ENCODE measurements around the gene GJD2.

GJD2 gene

DNA sequence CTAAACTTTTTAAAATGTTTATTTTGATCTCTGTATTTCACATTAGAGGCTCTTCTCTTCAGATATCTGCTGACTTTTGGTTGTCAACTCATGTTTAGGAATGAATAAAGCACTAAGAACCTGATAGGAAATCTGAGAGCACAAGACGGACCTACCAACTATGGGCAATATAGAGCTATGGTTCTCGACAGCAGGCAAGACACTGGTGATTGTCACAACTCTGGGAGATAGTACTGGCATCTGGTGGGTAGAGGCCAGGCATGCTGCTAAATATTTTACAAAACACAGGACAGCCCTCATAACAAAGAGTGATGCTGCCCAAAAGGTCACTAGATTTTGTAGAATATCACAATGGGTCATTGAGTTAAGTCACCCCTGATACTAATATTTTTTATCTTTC, 17.5 kb upstream of the GJD2 start:
- DNase-seq, result no peak

DNA sequence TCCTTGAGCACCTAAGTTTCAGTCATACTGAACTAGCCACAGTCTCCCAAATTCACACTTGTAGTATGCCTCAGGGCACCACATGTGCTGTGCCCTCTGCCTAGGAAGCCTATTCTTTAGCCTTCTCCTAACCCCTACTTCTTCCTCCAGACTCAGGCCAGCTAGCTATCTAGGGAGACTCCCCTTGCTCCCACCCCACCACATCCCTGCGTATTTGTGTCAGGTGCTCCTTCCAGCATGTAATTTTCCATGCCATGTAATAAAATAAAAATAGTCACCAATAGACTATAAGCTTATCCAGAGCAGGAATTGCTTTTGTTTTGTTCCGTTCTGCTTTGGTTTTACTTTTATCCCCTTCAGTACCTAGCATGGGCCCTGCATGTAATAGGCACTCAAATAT, 14.9 kb upstream of the GJD2 start:
- no peak for DNase-seq

DNA sequence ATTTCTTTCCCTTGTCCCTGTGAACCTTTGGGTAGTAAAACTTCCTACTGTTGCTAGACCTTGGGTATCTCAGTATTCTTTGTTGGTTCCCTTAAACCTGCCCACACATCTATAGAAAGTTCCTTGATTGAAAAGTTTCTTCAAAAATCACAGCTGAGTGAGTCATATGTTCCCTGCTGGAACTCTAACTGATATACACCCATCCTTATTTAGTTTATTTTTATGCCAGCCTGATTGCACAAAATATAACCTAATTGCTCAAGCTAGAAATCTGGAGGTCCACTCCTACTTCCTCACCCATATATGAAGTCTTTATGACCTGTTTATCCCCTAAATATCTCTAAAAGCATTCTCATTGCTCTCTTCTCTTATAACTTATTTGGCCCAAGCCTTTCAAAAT, 13.7 kb upstream of the GJD2 start:
- DNase-seq, result no peak

DNA sequence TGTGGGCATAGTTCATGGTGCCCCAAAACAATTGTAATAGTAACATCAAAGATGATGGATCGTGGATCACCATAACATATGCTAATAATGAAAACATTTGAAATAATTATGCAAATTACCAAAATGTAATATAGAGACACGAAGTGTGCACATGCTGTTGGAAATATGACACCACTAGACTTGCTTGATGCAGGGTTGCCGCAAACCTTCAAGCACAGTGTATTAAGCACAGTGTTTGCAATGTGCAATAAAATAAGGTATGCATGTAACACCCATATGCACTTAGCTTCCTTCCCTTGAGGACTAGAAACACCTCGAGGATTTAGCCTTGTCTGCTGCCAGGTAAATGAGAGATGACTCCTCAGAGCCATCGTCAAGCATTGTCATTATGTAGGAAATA, 10.9 kb upstream of the GJD2 start:
- no peak for DNase-seq

DNA sequence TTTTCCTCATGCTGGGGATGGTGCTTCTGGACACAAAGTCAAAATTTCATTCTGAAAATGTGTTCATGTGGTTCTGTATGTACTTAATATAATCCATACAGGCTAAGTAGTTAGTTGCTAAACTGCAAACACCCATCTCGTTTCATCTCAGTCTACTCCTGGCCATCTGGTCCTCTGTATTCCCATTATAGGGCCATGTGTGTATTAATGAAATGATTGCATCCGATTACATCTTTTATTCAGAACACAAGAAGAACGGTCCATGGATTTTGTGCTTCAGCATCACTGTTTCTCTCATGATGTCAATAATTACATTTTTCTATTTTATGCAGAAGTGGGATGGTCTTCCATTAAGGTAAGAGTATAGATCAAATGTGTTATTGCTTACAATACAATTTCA, 6.1 kb upstream of the GJD2 start:
- no peak for DNase-seq

DNA sequence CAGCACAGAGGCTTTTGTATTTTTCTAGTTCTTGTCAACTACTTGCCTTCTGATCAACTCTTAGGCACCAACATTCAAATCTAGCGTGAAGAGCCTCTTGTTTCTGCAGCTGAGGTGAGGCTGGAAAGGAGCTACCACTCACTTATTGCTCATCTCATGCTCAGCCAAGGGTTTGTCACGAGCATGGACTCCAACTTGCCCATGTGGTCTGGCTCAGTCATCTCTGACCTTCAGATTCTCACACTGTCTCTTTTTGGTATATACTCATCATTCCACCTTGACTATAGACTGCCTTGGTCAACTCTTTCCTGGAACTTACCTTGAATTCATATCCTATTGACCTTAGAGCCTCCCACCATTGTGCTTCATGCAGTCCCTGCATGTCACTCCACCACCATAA, 5.2 kb upstream of the GJD2 start:
- no peak for DNase-seq

DNA sequence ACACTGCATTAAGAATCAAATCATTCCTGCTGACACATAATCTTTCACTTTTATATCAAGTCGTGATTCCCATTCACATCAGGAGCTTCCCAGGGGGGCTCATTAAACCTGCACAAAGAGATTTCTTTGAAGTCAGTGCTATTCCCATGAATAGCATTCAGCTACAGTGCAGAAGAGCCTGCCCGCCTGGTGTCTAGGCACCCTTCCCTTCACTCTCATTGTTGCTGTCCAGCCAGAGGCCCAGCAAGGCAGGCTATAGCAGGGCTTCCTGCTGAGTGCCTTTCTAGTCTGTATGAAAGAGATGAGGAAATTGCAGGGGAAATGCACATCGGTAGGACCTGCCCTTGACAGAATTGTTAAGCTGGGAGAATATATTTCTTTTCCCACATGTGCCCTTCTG, 4.5 kb upstream of the GJD2 start:
- DNase-seq, result no peak

DNA sequence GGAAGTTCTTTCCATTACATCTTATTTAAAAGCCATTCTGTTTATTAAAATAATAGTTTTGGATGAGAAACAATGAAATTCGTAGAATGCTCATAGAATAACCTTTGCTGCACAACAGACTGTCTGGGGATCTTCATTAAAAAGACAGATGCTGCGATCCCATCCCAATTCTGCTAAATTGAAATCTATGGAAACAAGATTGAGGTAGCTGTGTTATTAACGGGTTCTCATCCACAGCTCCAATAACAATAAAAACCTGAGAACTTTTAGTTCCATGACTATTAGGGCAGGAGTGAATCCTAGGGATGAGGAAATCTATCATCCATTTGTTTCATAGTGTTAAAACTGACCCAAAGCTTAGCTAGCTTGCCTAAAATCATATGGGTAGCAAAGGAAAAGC, 2.5 kb upstream of the GJD2 start:
- no peak for DNase-seq

DNA sequence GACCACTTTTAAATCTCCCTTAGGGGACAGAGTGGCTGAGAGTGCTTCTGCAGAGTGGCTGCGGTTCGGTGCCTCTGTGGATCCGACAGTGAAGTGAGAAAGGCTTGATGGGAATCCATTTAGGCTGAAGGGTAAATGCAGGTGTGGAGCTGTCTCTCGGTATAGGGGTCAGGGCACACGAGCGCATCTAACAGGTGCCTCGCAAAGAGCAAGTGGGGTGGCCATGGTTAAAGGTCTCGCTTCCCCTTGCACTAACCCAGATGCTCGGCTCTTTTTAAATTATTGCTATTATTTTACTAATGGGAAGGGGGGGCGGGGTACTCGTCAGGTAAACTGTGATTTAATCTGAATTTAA, 598 bp upstream of the GJD2 start:
- DNase-seq, result no peak

DNA sequence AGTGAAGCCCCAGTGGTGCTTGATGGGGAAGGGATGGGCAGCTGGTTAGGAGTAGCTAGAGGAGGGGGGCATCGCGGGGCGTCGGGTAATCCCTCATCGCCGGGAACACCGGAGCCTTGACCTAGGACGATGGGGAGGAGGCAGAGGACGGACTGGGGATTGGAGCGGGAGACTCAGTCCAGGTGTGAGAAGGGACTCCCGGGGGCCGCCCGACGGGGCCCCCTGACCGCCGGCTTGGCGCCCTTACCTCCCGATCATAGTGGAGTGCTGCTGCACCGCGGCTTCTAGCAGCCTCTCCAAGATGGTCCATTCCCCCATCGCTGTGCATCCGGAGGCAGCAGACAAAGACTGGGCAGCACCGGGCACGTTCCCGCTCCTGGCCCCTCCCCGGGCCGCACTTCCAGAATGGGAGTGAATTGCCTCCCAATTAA, 612 bp downstream of the GJD2 start:
- no peak for DNase-seq

DNA sequence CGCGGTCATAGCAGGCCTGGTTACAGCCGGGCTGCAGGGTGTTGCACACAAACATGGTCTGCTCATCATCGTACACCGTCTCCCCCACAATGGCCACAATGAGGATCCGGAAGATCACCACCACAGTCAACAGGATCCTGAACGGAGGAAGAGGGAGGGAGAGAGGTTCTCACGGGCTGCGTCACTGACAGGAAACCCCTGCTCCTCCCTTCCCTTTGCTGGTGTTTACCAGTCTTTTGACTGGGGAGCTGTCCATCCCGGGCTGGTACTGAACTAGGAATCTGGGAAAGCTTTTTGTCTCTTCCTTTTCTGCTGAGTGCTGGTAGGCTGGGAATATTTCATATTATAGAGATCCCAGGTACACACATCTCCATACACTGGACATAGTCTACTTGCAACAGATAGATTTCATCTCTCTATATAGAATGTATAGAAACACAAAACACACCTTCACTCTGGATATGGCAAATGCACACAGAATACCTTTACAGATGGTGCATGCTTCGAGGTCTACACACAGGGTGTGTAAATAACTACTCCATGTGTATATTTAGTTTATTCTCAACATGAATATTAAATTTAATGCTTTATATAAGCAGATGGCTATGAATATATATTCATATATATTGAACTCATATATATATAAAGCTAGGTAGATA, 1.4 kb downstream of the GJD2 start:
- no peak for DNase-seq

DNA sequence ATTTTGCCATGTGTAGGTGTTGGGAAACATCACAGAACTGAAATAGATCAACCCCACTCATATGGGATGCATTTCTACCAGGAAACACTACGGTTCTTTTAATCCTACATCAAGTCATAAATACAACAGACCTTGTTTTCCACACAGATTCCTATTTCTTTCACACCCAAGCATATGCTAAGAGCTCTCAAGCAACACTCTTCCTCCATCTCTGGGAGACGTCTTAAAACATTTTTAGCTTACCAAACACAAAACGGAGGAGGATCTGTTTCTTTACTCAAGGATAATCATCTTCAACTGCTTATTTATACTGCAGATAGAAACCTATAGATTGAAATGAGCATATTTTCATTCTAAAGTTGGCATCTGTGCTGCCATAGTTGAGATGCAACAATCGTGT, 5.1 kb downstream of the GJD2 start:
- DNase-seq, result no peak

DNA sequence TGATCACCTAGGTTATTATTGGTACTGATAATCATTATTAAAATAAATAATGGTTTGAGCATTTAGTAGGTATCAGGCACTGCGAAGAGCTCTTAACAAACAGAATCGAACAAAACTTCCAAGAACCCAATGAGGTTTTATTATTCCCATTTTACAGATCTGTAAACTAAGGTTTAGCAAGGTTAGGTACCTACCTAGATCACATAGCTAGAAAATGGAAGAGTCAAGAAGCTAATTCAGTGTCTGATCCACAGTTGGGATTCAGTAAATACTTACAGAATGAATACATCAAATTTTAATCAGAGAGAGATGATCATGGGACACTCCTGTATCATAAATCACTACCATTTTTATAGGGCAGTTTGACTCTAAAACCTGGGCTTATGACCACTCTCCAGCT, 15.5 kb downstream of the GJD2 start:
- no peak for DNase-seq

DNA sequence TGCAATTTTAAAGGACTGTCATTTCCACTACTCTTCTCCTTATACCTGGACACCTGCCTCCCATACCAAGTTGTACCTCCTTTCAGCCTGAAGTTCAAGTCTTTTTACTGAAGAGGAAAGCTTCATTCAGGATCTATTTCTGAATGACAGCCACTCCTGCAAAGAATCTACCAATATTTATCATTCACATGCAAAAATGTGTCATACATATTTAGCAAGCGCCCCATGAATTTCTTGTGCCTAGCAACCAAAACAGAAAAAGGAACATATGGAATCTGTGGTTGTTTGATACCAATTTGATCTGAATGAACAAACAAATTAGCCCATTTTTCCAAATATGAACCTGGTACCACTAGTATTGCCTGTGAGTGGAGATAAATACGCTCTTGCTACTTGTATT, 16.8 kb downstream of the GJD2 start:
- no peak for DNase-seq

DNA sequence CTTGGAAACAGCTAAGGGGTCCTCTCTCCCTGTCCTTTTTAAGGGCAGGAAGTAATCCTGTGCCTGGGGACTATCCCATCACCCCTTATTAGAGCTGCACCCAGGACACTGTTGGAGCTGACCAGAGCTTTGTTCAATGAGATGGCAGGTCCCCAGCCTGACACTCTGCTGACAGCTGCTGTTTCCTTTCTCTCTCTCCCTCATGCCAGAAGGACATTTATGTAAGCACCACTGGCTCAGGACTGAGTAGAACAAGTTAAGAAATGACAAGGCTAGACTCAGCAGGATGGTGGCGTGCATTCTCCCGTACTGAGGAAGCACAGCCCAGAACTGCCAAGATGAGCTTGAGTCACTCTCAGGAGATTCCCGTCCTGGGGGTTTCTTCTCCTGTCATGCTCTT, 17.3 kb downstream of the GJD2 start:
- DNase-seq, result no peak

DNA sequence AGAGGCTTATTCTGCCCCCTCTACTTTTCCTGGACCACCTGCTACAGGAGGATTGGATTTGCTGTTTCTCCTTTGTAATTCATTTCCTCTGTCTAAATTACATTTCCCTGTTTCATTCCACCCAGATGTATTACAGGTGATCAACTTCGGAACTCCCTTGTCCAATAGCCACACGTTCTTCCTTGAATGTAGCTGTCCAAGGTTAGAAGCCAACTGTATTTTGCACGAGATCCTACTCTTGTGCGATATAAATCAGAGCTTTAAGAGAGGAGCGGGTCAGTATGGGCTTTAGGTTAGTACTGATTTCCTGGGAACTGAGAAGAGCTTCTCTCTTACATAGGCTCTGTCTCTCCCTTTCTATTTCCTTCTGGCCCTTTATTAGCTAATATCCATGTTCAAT, 20.5 kb downstream of the GJD2 start:
- no peak for DNase-seq

DNA sequence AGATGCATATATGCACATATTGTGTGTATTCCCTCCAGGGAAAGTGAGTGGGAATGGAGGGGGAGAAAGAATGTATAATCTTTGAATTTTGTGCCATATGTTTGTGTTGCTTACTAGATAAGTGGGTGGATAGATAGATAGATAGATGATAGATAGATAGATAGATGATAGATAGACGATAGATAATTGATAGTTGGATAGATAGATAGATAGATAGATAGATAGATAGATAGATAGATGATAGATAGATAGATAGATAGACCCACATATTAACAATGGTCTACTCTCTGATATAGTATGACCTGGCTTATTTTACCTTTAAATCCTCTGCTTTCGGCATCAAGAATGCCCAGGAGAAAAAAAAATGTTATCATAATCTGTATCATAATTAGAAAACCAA, 21.2 kb downstream of the GJD2 start:
- DNase-seq, result no peak

DNA sequence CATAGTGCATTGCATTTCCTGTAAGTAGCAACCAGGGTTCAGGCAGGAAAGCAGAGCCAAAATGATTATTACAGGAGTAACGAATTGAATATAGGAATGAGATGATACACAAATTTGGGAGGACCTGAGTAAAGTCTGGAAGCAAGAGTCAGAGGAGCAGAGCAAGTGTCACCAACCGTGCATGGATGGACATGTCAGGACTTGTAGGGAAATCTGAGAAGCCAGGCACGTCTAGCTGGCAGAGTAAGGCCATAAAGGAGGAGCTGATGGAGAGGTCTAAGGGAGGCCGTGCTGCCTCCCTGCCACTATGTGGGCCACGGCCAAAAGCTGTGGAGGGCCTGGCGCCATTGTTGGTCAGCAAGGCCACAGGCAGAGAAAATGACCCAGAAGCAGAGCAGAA, 22.4 kb downstream of the GJD2 start:
- DNase-seq, result no peak

DNA sequence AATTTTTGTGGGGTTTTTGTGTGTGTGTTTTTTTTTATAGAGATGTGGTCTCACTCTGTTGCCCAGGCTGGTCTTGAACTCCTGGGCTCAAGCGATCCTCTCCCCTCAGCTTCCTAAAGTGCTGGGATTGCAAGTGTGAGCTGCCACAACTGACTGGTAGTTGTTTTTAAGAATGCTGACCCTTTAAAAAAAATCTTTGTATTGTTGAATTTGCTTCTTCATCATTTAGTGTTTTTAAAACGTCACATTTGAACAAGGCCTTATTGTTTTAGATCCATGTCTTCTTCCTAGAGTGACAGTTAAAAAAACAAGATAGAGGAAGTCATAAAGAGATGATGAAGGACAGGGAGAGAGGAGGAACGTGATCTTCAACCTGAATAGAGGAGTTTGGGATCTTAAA, 24.1 kb downstream of the GJD2 start:
- no peak for DNase-seq

DNA sequence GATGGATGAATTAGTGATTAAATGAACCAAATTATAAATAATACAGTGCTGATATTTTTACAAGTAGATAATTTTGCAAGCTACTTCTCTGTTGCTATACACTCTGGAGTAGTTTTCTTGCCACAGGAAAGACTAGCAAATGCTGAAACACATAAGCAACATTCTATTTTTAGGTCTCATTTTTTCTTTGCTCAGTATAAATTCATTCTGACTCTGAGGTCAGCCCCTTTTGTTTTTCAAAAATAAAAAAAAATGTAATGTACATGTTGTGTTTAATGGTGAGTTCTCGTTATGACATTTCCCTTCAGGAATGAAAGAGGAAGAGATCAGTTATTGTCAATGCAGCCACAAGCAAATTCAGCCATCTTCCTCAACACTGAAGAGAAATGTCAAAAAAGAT, 24.9 kb downstream of the GJD2 start:
- no peak for DNase-seq

DNA sequence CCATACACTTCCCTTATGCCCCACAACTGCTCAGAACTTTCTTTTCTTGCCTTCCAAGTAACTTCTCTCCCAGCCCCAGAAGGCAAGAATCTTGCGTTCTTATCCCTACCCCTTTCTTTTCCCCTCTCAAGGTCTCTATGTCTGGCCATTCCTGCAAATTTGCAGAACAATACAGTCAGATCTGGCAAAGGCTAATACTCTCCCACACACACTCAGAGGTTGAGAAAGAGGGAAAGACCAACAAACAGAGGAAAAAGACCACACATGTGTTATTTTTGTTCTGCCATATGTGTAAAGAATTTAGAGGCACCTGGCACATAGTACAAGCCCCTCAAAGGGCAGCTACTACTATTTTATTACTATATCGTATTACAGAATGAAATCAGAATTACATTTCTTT, 25.7 kb downstream of the GJD2 start:
- DNase-seq, result no peak

DNA sequence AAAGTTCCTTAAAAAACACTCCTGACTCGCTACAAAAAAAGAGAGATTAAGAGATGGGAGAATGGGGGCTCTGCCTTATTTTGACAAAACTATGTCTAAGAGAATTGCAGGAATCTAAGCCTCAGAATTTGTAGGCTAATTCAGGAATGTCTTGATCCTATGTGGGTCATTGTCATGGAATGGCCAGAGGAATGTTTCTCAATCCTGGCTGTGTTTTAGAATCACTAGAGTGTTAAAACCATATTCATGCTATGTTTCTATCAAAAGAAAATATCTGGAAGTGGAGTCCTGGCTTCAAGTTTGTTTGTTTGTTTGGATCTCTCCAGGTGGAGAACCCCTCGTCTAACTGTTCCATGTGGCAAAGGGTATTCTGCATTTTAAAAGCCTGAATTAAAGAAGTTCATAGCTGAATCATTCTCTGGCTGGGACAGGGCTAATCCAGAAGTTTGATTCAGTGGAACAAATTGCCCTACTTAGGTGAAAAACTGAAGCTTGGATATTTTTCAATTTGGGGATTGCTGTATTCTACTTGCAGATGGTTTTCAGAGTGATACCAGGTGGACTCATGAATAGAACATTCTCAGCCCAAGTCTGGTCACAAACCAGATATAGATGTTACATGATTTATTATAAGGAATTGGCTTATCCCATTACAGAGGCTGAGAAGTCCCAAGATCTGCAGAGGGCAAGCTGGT, 28.2 kb downstream of the GJD2 start:
- no peak for DNase-seq

DNA sequence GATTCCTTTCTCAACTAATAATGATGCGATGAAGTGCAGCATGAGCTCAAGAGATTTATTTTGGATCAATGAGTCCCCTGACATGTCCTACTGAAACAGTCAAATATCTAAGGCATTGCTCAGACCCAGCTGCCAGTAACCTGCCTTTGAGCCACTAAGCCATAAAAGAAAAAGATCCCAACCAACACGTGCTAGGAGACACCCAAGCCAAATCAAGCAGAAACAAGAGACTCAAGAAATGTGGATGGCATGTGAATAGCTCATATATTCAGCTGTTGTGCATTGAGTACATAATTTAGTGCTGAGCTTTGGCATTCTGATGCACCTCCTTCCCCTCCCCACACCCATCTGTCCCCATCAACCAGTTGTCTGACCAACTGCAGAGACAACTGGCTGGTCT, 29.2 kb downstream of the GJD2 start:
- DNase-seq, result no peak

DNA sequence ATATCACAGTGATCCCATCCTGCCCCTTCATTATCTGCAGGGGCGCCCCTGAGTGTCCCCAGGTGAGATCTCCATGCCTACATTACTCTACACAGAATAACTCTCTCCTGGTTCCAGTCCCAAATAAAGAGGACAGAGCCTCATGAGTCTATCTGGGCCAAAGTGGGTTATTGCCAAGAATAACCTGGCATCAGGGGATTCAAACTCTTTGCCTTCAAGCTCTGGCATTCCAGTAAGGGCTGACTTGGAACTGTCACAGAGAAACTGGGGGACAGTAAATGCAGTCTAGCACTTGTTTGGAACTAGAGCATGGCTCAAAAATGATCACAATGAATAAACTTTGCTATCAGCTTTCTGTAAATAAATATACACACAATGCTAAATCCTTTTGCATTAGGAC, 30.3 kb downstream of the GJD2 start:
- no peak for DNase-seq

DNA sequence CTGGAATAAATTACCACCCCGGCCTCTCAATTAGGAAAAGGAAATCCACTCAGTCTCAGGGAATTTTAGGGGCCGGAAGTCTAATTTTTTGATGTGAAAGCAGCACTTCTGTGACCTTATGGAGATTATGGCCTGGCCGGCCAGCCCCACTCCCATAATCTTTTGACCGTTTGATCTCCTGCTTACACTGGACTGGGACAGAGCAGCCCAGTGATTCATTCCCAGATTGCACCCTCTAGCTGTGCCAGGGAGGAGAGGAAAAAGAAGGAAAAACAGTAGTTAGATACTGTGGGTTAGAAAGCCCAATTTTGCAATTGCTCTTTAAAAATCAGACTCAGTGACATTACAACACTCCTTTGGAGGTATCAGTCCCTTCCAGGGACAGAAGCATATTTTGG, 32.4 kb downstream of the GJD2 start:
- no peak for DNase-seq
